Muscle of leg (tissue), 16 donors: Measurements from ENCODE around the gene CCL23. TPM values are rescaled to one million over a fixed set of nuclear protein-coding genes. Genes with fewer than 3 reads are reported as not detected.
A peak's percentile ranks its signal among the peaks of the same experiment; 100 is the strongest.

Experiments
- DNase-seq: peaks from one replicate; pipeline ENCODE4 v3.0.0; 2013
- H3K27ac ChIP-seq: one replicate; pipeline ENCODE4 v1.5.1; 2013; ENCODE audit warnings: mild to moderate bottlenecking, low read length, control low read depth
- H3K27me3 ChIP-seq: one replicate; pipeline ENCODE4 v1.6.1; 2013; ENCODE audit warnings: low read length; ENCODE audit not compliant: control insufficient read depth, insufficient read depth
- H3K36me3 ChIP-seq: one replicate; pipeline ENCODE4 v1.6.1; 2013; ENCODE audit warnings: low read length; ENCODE audit not compliant: control insufficient read depth, insufficient read depth
- H3K4me1 ChIP-seq: one replicate; pipeline ENCODE4 v1.6.1; 2013; ENCODE audit warnings: low read length; ENCODE audit not compliant: control insufficient read depth, insufficient read depth
- H3K4me3 ChIP-seq: one replicate; pipeline ENCODE4 v1.5.1; 2013; ENCODE audit warnings: low read length, control low read depth
- H3K9me3 ChIP-seq: replicated peaks from 2 replicates; pipeline ENCODE4 v1.6.1; 2013; ENCODE audit warnings: low read depth, low read length; ENCODE audit not compliant: control insufficient read depth
- WGBS: methylation state at CpG from one replicate; pipeline ENCODE4 v1.1.5; 2013; ENCODE audit warnings: missing lambda C conversion rate; ENCODE audit not compliant: insufficient coverage; 5-methylcytosine and 5-hydroxymethylcytosine counted together
- long read RNA-seq, 11 donors: transcript quantifications; one replicate each; lab custom pipeline, GENCODE V29; 2026
- polyA plus RNA-seq, 8 donors: library from polyadenylated mRNA; unstranded; fragments of 120-200 nt; gene quantifications; one replicate each; pipeline versions ENCODE4 v1.2.1 to v1.2.3, GENCODE V29; 2013; ENCODE audit warnings: inconsistent platforms in 1 of 8, low replicate concordance in 1 of 8; ENCODE audit not compliant: insufficient read length in 8 of 8, insufficient read depth in 1 of 8
- total RNA-seq: library from RNA; stranded (reverse); fragments of 120-200 nt; gene quantifications from one replicate; pipeline ENCODE4 v1.2.4, GENCODE V29; 2013

CCL23 gene
- not detected for total RNA-seq
- under 1 TPM in 1 of 8 donors, not detected in 7; 1.00 TPM for polyA plus RNA-seq
- long read RNA-seq, donor 1 = 0 reads
- long read RNA-seq, donor 2 = 0 reads
- long read RNA-seq, donor 3, partial matches to known transcripts = 0 of 1 reads
- long read RNA-seq, donor 3, other reads (novel, unspliced or antisense) = 0 of 1 reads
- long read RNA-seq, donor 4 = 0 reads
- long read RNA-seq, donor 5 = 0 reads
- long read RNA-seq, donor 6 = 0 reads
- long read RNA-seq, donor 7 = 0 reads
- long read RNA-seq, donor 8 = 0 reads
- long read RNA-seq, donor 9 = 0 reads
- long read RNA-seq, donor 10 = 0 reads
- long read RNA-seq, donor 11 = 0 reads

DNA sequence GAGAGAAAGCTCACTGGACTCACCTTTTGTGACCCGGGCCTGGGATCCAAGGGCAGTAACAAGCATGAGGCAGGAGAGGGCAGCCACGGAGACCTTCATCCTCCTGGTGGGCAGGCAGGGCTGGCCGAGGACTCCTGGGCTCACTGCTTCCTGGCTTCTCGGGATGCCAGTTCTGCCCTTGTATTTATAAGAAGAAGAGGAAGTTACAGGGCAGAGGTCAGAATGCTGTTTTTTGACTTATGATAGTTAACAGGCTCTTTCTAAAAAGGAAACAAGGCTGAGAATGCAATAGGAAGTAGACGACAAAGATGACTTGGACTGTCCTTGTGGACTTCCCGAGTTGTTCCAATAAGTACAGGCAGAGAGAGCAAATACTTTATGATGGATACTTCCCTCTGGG lies at the start of gene CCL23:
Gene CCL23, minus strand, starts transcription at position 174 of the 400 bp plus-strand sequence. Its CDS starts 75 bp downstream, at position 99.
- WGBS = 21% methylated on average over 4 of the region's 6 CpGs
- Histone ChIP-seq H3K36me3 (no peaks in the 10 kb centered on the region), H3K9me3 (no peaks in the 10 kb centered on the region), H3K27ac (no peak within 1 kb of the TSS), H3K27me3 (no peaks in the 10 kb centered on the region), H3K4me3 (no peak within 1 kb of the TSS), H3K4me1 (no peaks in the 10 kb centered on the region)
- DNase-seq = peak; percentile 52

- no peaks in the 10 kb centered on the region for H3K27me3 ChIP-seq
- H3K27ac ChIP-seq = no peak overlapping the region
- 67% methylated on average over 1 of the region's 6 CpGs for WGBS
Observed at GRCh38 chr17:36066365-36066985, 48.7 kb upstream of the CCL23 start.

GRCh38 chr17:36063786-36064541 lies 46.2 kb upstream of the CCL23 start, which contains the start of gene CCL18:
Gene CCL18, plus strand, starts transcription at chr17:36064272. Its CDS starts 71 bp downstream, at chr17:36064343.
- no peak for DNase-seq
- Histone ChIP-seq H3K27ac (no peak within 1 kb of the TSS), H3K9me3 (no peaks in the 10 kb centered on the region), H3K4me3 (no peak within 1 kb of the TSS), H3K27me3 (no peaks in the 10 kb centered on the region), H3K4me1 (no peaks in the 10 kb centered on the region), H3K36me3 (no peaks in the 10 kb centered on the region)
- 51% methylated on average over 3 of the region's 5 CpGs for WGBS

More at GRCh38 chr17:36066365-36066985, 48.7 kb upstream of the CCL23 start:
- no peak overlapping the region for H3K4me3 ChIP-seq
- no peaks in the 10 kb centered on the region for H3K36me3 ChIP-seq
- H3K4me1 ChIP-seq = no peaks in the 10 kb centered on the region
- no peak for DNase-seq
- H3K9me3 ChIP-seq = no peaks in the 10 kb centered on the region

- no CpG with 5 or more reads among the region's 2 CpGs for WGBS
- Histone ChIP-seq H3K36me3 (no peaks in the 10 kb centered on the region), H3K27ac (no peak overlapping the region), H3K27me3 (no peaks in the 10 kb centered on the region), H3K4me1 (no peaks in the 10 kb centered on the region), H3K9me3 (no peaks in the 10 kb centered on the region), H3K4me3 (no peak overlapping the region)
- DNase-seq = no peak
Observed at GRCh38 chr17:36060816-36061215, 43.0 kb upstream of the CCL23 start.

- no peaks in the 10 kb centered on the region for H3K36me3 ChIP-seq
- WGBS = 93% methylated on average over 4 of the region's 7 CpGs
- no peak overlapping the region for H3K27ac ChIP-seq
- no peak overlapping the region for H3K4me3 ChIP-seq
- H3K4me1 ChIP-seq = no peaks in the 10 kb centered on the region
- no peaks in the 10 kb centered on the region for H3K27me3 ChIP-seq
- no peaks in the 10 kb centered on the region for H3K9me3 ChIP-seq
- no peak for DNase-seq
Observed at GRCh38 chr17:36059406-36059805, 41.6 kb upstream of the CCL23 start.

GRCh38 chr17:36057911-36058310 lies 40.1 kb upstream of the CCL23 start:
- Histone ChIP-seq H3K9me3 (no peaks in the 10 kb centered on the region), H3K4me3 (no peak overlapping the region), H3K4me1 (no peaks in the 10 kb centered on the region), H3K27me3 (no peaks in the 10 kb centered on the region), H3K27ac (no peak overlapping the region), H3K36me3 (no peaks in the 10 kb centered on the region)
- peak; percentile 17 for DNase-seq

DNA sequence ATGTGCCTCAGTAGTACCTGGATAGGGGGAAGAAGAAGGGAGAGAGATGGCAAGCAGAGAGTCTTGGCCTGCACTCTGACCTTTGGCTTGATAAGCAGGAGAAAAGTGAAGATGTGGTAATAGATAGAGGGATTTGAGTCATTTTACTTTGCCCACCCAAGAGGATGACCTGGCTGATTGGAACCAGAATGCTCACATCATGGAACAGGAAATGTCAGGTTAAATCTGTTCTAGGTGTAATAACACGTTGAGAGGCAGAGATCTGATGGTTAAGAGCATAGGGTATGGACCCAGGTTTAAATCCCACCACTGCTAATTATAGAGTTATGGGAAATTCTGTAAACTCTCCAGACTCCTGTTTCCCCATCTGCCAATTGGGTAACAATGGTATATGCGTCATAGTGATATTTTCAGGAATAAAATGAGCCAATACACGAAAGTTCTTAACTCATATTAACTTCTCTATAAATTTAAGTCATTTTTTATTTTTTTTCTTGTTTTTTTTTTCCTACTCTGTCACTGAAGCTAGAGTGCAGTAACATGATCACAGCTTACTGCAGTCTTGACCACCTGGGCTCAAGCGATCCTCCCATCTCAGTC lies 38.2 kb upstream of the CCL23 start:
- Histone ChIP-seq H3K36me3 (no peaks in the 10 kb centered on the region), H3K9me3 (no peaks in the 10 kb centered on the region), H3K4me1 (no peaks in the 10 kb centered on the region), H3K4me3 (no peak overlapping the region), H3K27me3 (no peaks in the 10 kb centered on the region), H3K27ac (no peak overlapping the region)
- DNase-seq = no peak
- WGBS = 83% methylated on average over 1 of the region's 4 CpGs

- H3K36me3 ChIP-seq = no peaks in the 10 kb centered on the region
- no peak for DNase-seq
- no peak overlapping the region for H3K4me3 ChIP-seq
- H3K27ac ChIP-seq = no peak overlapping the region
- H3K27me3 ChIP-seq = no peaks in the 10 kb centered on the region
- no CpG with 5 or more reads among the region's 2 CpGs for WGBS
- H3K4me1 ChIP-seq = no peaks in the 10 kb centered on the region
- no peaks in the 10 kb centered on the region for H3K9me3 ChIP-seq
Observed at GRCh38 chr17:36055171-36055570, 37.4 kb upstream of the CCL23 start.

- no peaks in the 10 kb centered on the region for H3K36me3 ChIP-seq
- no peaks in the 10 kb centered on the region for H3K4me1 ChIP-seq
- no peak overlapping the region for H3K4me3 ChIP-seq
- no peak for DNase-seq
- no peak overlapping the region for H3K27ac ChIP-seq
- peaks cover 8% of the 10 kb centered on the region for H3K9me3 ChIP-seq
- WGBS = no CpG with 5 or more reads among the region's 2 CpGs
- no peaks in the 10 kb centered on the region for H3K27me3 ChIP-seq
Observed at GRCh38 chr17:36049643-36050042, 31.9 kb upstream of the CCL23 start.

DNA sequence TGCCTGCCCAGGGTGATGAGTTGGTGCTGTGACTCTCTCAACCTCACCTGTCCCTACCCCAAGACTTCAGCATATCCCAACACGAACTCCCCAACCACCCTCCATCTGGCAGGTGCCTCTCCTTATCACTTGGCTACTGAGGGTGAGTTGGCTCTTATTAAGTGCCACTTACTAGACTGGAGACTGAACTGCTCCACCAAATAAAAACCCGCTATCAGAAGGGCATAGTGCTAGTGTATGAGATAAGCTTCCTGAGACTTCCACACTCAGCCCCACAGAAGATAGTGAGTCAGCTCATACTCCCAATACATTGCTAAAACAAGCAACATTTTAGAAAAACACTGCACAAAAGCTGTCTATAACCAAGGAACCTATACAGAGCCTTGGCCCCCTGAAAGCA lies 30.3 kb upstream of the CCL23 start:
- no CpG with 5 or more reads among the region's 2 CpGs for WGBS
- no peak overlapping the region for H3K27ac ChIP-seq

More for the DNA sequence above, 30.3 kb upstream of the CCL23 start:
- DNase-seq = no peak
- no peaks in the 10 kb centered on the region for H3K27me3 ChIP-seq
- no peak overlapping the region for H3K4me3 ChIP-seq
- no peaks in the 10 kb centered on the region for H3K36me3 ChIP-seq
- no peaks in the 10 kb centered on the region for H3K4me1 ChIP-seq
- peaks cover 8% of the 10 kb centered on the region for H3K9me3 ChIP-seq
